Heart right ventricle (tissue), 16 donors: ENCODE measurements around the gene KIF17. TPM values are rescaled to one million over a fixed set of nuclear protein-coding genes. Genes with fewer than 3 reads are reported as not detected.
A peak's percentile ranks its signal among the peaks of the same experiment; 100 is the strongest.

Experiments
- ATAC-seq, 8 donors: fragments of 200-7000 bp; cut with Tn5 transposase; one replicate each; pipeline ENCODE4 v1.9.1; 2020; ENCODE audit warnings: mild to moderate bottlenecking in 8 of 8, moderate library complexity in 8 of 8, moderate number of reproducible peaks in 1 of 8
- DNase-seq, 2 donors: peaks; one replicate each; pipeline ENCODE4 v3.0.0-alpha.2; 2020
- H3K27ac ChIP-seq, 10 donors: fragments of 200-600 bp; sonication (generic) in 2 of 10; one replicate each; pipeline versions ENCODE4 v1.5.0 to v1.8.0; 2020 to 2022; ENCODE audit warnings: mild to moderate bottlenecking in 3 of 10
- H3K27me3 ChIP-seq, 7 donors: fragments of 200-600 bp; one replicate each; pipeline ENCODE4 v1.8.0; 2021 to 2022; ENCODE audit warnings: mild to moderate bottlenecking in 2 of 7
- H3K36me3 ChIP-seq, 9 donors: fragments of 200-600 bp; sonication (generic) in 1 of 9; one replicate each; pipeline versions ENCODE4 v1.5.0 to v1.8.0; 2020 to 2022; ENCODE audit warnings: mild to moderate bottlenecking in 2 of 9
- H3K4me1 ChIP-seq, 9 donors: fragments of 200-600 bp; sonication (generic) in 1 of 9; one replicate each; pipeline versions ENCODE4 v1.5.0 to v1.8.0; 2020 to 2022; ENCODE audit warnings: mild to moderate bottlenecking in 4 of 9
- H3K4me3 ChIP-seq, 10 donors: fragments of 200-600 bp; sonication (generic) in 2 of 10; one replicate each; pipeline versions ENCODE4 v1.5.0 to v1.8.0; 2020 to 2022; ENCODE audit warnings: mild to moderate bottlenecking in 7 of 10, moderate library complexity in 2 of 10
- H3K9me3 ChIP-seq, 11 donors: fragments of 200-600 bp in 10 of 11; sonication (generic) in 2 of 11; one replicate each; pipeline versions ENCODE4 v1.5.0 to v1.8.0; 2013 to 2022; ENCODE audit warnings: mild to moderate bottlenecking in 2 of 11, control low read depth in 1 of 11, moderate library complexity in 1 of 11
- WGBS, 2 donors: extraction: QIAGEN DNeasy Blood & Tissue Kit; methylation state at CpG; one replicate each; pipeline ENCODE4 v1.1.7; 2013; ENCODE audit warnings: inconsistent platforms in 1 of 2; 5-methylcytosine and 5-hydroxymethylcytosine counted together
- intact Hi-C, 10 donors: fragments of 100-400 bp; cut with DNase I; formaldehyde crosslinking; loops; one replicate each; pipeline versions ENCODE4 v1.11.1 to v1.14.2; 2022
- polyA plus RNA-seq, 2 donors: library from polyadenylated mRNA; stranded (reverse); fragments of 200-250 nt; gene quantifications; one replicate each; pipeline ENCODE4 v1.2.3, GENCODE V29; 2013
- total RNA-seq, 10 donors: library from RNA; stranded (reverse); fragmentation: NEBNext Ultra II Directional in 3 of 10; extraction: Animal tissue kit (Norgen Biotek cat#: 25700) in 3 of 10; gene quantifications; one replicate each; pipeline versions ENCODE4 v1.2.1 to v1.2.4, GENCODE V29; 2021 to 2023
- TF ChIP-seq, protein P1 (sequence below), 9 donors: fragments of 200-600 bp; sonication (generic) in 2 of 9; IDR thresholded peaks; one replicate each; pipeline versions ENCODE4 v1.5.0 to v1.8.0; 2021 to 2022; ENCODE audit warnings: antibody characterized with exemption in 9 of 9, mild to moderate bottlenecking in 5 of 9, moderate library complexity in 1 of 9
- donor health status: Arrhythmogenic right ventricular cardiomyopathy.
- donor health status: ischemic (EF 13 %, LVEDD 7.1; RV severe dilation, severe dysfunction).
- donor health status: healthy with polysubstance abuse.
- donor health status: DM: no; HTN: yes; CAD: no.
- donor health status: DM: no; HTN: no; CAD: no.
- donor health status: ischemic (EF 25% LVEDD 6.9; RV normal size, moderate dysfunction).
- donor health status: ischemic (EF 25% LVEDD 5.7; RV mildly dilated, moderate dysfunction).
- donor health status: healthy.
- donor health status: DM: yes; HTN: yes; CAD: no.
- donor health status: Ischemic cardiomyopathy.
- donor health status: ischemic (EF 35%, LVEDD 5.7; RV mildly dilated, moderate dysfunction).
- donor health status: nonischemic (EF 11% LVEDD 7.7; RV severe dilation, severe dysfunction).
- donor health status: DM: yes; HTN: yes; CAD: no.
- donor health status: PGD.
- donor health status: ischemic (EF 29% LVEDD 5.4; RV normal size, mild dysfunction).
- donor health status: nonischemic (EF 23%, LVEDD 6.1; RV moderate dilation, normal function).

The KIF17 gene
- total and polyA plus RNA-seq, 12 donors = 2.7 to 7.5 (median 5.2) TPM

DNA sequence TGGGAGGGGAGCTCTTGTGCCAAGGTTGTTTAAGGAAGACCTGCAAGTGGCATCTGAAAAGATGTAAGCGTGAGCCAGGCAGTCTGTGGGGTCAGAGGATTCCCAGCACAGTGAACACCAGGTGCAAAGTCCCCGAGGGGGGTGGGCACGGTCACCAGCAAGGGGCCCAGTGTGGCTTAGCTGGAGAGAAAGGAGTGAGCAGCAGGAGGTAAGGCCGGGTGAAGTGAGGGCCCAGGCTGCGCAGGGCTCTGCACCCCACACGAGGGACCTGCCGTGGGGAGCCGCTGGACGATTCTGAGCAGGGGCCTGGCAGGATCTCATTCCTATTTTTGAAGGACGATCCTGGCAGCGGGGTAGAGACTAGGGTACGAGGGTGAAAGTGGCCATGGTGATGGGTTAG lies 60.8 kb downstream of the KIF17 start:
- H3K9me3 ChIP-seq = no peaks in the 10 kb centered on the region
- no peak overlapping the region for H3K4me3 ChIP-seq
- intact Hi-C loops = no loop called here
- TF ChIP-seq, protein P1, sequence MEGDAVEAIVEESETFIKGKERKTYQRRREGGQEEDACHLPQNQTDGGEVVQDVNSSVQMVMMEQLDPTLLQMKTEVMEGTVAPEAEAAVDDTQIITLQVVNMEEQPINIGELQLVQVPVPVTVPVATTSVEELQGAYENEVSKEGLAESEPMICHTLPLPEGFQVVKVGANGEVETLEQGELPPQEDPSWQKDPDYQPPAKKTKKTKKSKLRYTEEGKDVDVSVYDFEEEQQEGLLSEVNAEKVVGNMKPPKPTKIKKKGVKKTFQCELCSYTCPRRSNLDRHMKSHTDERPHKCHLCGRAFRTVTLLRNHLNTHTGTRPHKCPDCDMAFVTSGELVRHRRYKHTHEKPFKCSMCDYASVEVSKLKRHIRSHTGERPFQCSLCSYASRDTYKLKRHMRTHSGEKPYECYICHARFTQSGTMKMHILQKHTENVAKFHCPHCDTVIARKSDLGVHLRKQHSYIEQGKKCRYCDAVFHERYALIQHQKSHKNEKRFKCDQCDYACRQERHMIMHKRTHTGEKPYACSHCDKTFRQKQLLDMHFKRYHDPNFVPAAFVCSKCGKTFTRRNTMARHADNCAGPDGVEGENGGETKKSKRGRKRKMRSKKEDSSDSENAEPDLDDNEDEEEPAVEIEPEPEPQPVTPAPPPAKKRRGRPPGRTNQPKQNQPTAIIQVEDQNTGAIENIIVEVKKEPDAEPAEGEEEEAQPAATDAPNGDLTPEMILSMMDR (IDR thresholded peaks at IDR 0.05) = no peak
- 86% methylated on average over 12 of the region's 12 CpGs for WGBS, 2 donors
- H3K27me3 ChIP-seq = no peaks in the 10 kb centered on the region
- peaks cover 0 to 80% (median 49%) of the 10 kb centered on the region in 9 donors for H3K36me3 ChIP-seq
- peak overlapping the region in 3 of 10 donors; percentile 2 to 77 (median 30) for H3K27ac ChIP-seq
- DNase-seq = no peak
- peaks cover 8 to 62% (median 36%) of the 10 kb centered on the region in 9 donors for H3K4me1 ChIP-seq
- ATAC-seq = no peak

DNA sequence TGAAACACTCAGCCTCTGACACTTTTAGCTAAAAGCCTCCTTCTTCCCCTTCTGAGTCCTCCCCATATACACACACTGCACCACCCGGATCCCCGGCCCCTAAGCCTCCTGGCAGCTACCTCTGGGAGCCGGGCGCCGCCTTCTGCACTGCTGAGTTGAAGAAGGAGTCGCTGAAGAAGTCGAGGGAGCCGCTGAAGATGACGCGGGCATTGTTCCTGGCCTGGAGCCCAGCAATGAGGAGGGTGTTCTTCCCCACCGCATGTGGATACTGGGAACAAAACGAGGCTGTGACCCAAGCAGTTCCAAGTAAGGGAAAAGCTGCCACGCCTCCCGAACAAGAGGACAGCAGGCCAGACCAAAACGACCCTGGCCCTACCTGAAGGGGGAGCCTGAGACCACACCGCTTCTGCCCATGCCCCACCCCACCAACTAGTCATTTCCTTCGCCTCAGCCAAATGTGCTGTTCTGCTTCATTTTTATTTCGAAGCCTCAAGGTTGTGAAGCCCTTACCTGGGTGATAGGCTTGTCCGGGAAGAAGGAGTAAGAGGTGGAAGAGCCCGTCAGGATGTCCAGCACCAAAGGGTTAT lies 63.6 kb downstream of the KIF17 start:
- Histone ChIP-seq H3K4me3 (no peak overlapping the region), H3K4me1 (peaks cover 4 to 43% (median 18%) of the 10 kb centered on the region in 9 donors), H3K9me3 (no peaks in the 10 kb centered on the region), H3K36me3 (peaks cover 0 to 100% (median 71%) of the 10 kb centered on the region in 9 donors), H3K27ac (peak overlapping the region in 4 of 10 donors; percentile 38 to 47 (median 43)), H3K27me3 (no peaks in the 10 kb centered on the region)
- peak in 6 of 8 donors; percentile 41 to 71 (median 46) for ATAC-seq
- 70% methylated on average over 20 of the region's 20 CpGs for WGBS, 2 donors
- TF ChIP-seq, protein P1 (IDR thresholded peaks at IDR 0.05) = peak in 1 of 9 donors; percentile 14
- intact Hi-C loops = no loop called here
- DNase-seq = peak; percentile 43 to 44

DNA sequence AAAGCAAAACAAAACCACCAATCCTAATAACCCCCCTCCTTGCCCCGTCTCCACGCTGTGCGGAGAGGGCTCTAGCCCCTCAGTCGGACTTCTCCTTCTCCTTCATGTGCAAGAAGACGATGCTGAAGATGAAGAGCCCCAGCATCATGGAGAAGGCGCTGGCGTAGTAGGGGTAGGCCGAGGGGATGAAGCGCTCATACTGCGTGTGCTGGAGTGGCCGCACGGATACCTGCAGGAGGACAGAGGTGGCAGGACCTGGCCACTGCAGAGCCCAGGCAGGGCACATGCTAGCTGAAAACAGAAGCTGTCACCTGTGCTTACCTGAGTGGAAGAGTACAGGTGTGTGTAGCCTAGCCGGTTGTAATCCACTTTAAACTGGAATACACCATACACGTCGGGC lies 65.5 kb downstream of the KIF17 start:
- peaks cover 0 to 24% (median 5%) of the 10 kb centered on the region in 9 donors for H3K4me1 ChIP-seq
- no peaks in the 10 kb centered on the region for H3K27me3 ChIP-seq
- no peak overlapping the region for H3K27ac ChIP-seq
- TF ChIP-seq, protein P1 (IDR thresholded peaks at IDR 0.05) = no peak
- intact Hi-C loops = no loop called here
- DNase-seq = no peak
- ATAC-seq = no peak
- H3K36me3 ChIP-seq = peaks cover 0 to 100% (median 87%) of the 10 kb centered on the region in 9 donors
- no peak overlapping the region for H3K4me3 ChIP-seq
- WGBS, 2 donors = 96 to 97% methylated on average over 15 of the region's 15 CpGs
- H3K9me3 ChIP-seq = no peaks in the 10 kb centered on the region

DNA sequence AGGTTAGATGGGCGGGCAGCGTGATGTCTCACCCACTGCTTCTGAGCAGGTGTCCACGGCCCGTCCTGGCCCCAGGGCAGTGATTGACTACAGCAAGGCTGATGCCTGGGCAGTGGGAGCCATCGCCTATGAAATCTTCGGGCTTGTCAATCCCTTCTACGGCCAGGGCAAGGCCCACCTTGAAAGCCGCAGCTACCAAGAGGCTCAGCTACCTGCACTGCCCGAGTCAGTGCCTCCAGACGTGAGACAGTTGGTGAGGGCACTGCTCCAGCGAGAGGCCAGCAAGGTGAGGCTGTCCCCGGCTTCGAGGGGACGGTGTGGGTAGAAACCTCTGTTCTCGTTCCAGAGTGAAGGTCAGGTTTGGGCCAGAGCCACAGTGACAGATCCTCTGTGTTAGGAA lies 68.9 kb downstream of the KIF17 start:
- H3K4me3 ChIP-seq = no peak overlapping the region
- 92 to 94% methylated on average over 15 of the region's 15 CpGs for WGBS, 2 donors
- no peak for DNase-seq

More for the DNA sequence above, 68.9 kb downstream of the KIF17 start:
- H3K36me3 ChIP-seq = peaks cover 0 to 100% (median 77%) of the 10 kb centered on the region in 9 donors
- peaks cover 0 to under 1% (median 0%) of the 10 kb centered on the region in 9 donors for H3K4me1 ChIP-seq
- peak in 2 of 8 donors; percentile 13 to 16 for ATAC-seq
- intact Hi-C loops = no loop called here
- H3K27ac ChIP-seq = no peak overlapping the region
- H3K27me3 ChIP-seq = no peaks in the 10 kb centered on the region
- TF ChIP-seq, protein P1 (IDR thresholded peaks at IDR 0.05) = no peak
- H3K9me3 ChIP-seq = no peaks in the 10 kb centered on the region
